Right kidney (tissue), 1 donor: ENCODE measurements around the gene GPR141.
"Not testable (repeated sequence)": the region's sequence is repeated elsewhere in the genome, so short reads cannot be mapped to it uniquely, and the experiment has no call there.

Experiments
- DNase-seq: peaks from one replicate; pipeline ENCODE4 v3.0.0-alpha.2; 2016

Gene GPR141

GRCh38 chr7:37686556-37687345 lies 3.2 kb downstream of the GPR141 start:
- no peak for DNase-seq

- DNase-seq: no peak
These were observed 6.6 kb downstream of the GPR141 start for GRCh38 chr7:37690206-37690605.

- no peak for DNase-seq
These were observed 10.9 kb downstream of the GPR141 start for GRCh38 chr7:37694208-37695094.

GRCh38 chr7:37698276-37698675 lies 14.7 kb downstream of the GPR141 start:
- DNase-seq: no peak

GRCh38 chr7:37698782-37699181 lies 15.2 kb downstream of the GPR141 start:
- no peak for DNase-seq

GRCh38 chr7:37701769-37702168 lies 18.2 kb downstream of the GPR141 start:
- DNase-seq: no peak

GRCh38 chr7:37703361-37703760 lies 19.8 kb downstream of the GPR141 start:
- DNase-seq: no peak

GRCh38 chr7:37704328-37704833 lies 20.8 kb downstream of the GPR141 start:
- not testable (repeated sequence) for DNase-seq

GRCh38 chr7:37705976-37706375 lies 22.4 kb downstream of the GPR141 start:
- DNase-seq: no peak

GRCh38 chr7:37706804-37707203 lies 23.2 kb downstream of the GPR141 start:
- DNase-seq: no peak

GRCh38 chr7:37707754-37708485 lies 24.4 kb downstream of the GPR141 start:
- DNase-seq: no peak

GRCh38 chr7:37709631-37710509 lies 26.3 kb downstream of the GPR141 start:
- no peak for DNase-seq

GRCh38 chr7:37713613-37714012 lies 30.0 kb downstream of the GPR141 start:
- DNase-seq: no peak

GRCh38 chr7:37714606-37715005 lies 31.0 kb downstream of the GPR141 start:
- no peak for DNase-seq

GRCh38 chr7:37718585-37718984 lies 35.0 kb downstream of the GPR141 start:
- DNase-seq: no peak

- DNase-seq: no peak
These were observed 35.5 kb downstream of the GPR141 start for GRCh38 chr7:37719077-37719476.

- DNase-seq: no peak
These were observed 41.2 kb downstream of the GPR141 start for GRCh38 chr7:37724732-37725131.

GRCh38 chr7:37726016-37726415 lies 42.5 kb downstream of the GPR141 start:
- DNase-seq: no peak

- DNase-seq: no peak
These were observed 45.2 kb downstream of the GPR141 start for GRCh38 chr7:37728747-37729146.

GRCh38 chr7:37729181-37729580 lies 45.6 kb downstream of the GPR141 start:
- no peak for DNase-seq

GRCh38 chr7:37730501-37730900 lies 46.9 kb downstream of the GPR141 start:
- DNase-seq: no peak

GRCh38 chr7:37732253-37732652 lies 48.7 kb downstream of the GPR141 start:
- no peak for DNase-seq
